ENCODE data around the gene SLC26A9.

SLC26A9 gene

GRCh38 chr1:205974712-205975111 lies 31.5 kb upstream of the SLC26A9 start:
- Histone ChIP-seq H3K36me3 (ENCODE audit: low read depth) (no peaks in the 10 kb centered on the region), H3K9me3 (ENCODE audit: severe bottlenecking) (no peaks in the 10 kb centered on the region), H3K27me3 (ENCODE audit: insufficient read depth, poor library complexity, severe bottlenecking) (no peaks in the 10 kb centered on the region), H3K4me3 (ENCODE audit: severe bottlenecking) (no peak overlapping the region), H3K4me1 (ENCODE audit: insufficient read depth, poor library complexity, severe bottlenecking) (peaks cover 9% of the 10 kb centered on the region), H3K27ac (ENCODE audit: poor library complexity, severe bottlenecking) (no peak overlapping the region)
- TF ChIP-seq CTCF (IDR thresholded peaks at IDR 0.05; ENCODE audit: poor library complexity, severe bottlenecking): no peak
- DNase-seq (ENCODE audit: low spot score) (no peak), ATAC-seq (ENCODE audit: low read depth) (no peak)

GRCh38 chr1:205973377-205974232 lies 30.3 kb upstream of the SLC26A9 start:
- peaks cover 9% of the 10 kb centered on the region for H3K4me1 ChIP-seq (ENCODE audit: insufficient read depth, poor library complexity, severe bottlenecking)

GRCh38 chr1:205972491-205973168 lies 29.4 kb upstream of the SLC26A9 start:
- no peak for TF ChIP-seq CTCF (IDR thresholded peaks at IDR 0.05; ENCODE audit: poor library complexity, severe bottlenecking)
- Histone ChIP-seq H3K9me3 (ENCODE audit: severe bottlenecking) (no peaks in the 10 kb centered on the region), H3K36me3 (ENCODE audit: low read depth) (no peaks in the 10 kb centered on the region), H3K4me1 (ENCODE audit: insufficient read depth, poor library complexity, severe bottlenecking) (peaks cover 15% of the 10 kb centered on the region), H3K4me3 (ENCODE audit: severe bottlenecking) (no peak overlapping the region), H3K27ac (ENCODE audit: poor library complexity, severe bottlenecking) (no peak overlapping the region), H3K27me3 (ENCODE audit: insufficient read depth, poor library complexity, severe bottlenecking) (no peaks in the 10 kb centered on the region)
- ATAC-seq (ENCODE audit: low read depth) (peak; percentile 53), DNase-seq (ENCODE audit: low spot score) (peak; percentile 34)

More at GRCh38 chr1:205973377-205974232, 30.3 kb upstream of the SLC26A9 start:
- DNase-seq (ENCODE audit: low spot score): no peak
- no peaks in the 10 kb centered on the region for H3K9me3 ChIP-seq (ENCODE audit: severe bottlenecking)
- H3K36me3 ChIP-seq (ENCODE audit: low read depth): no peaks in the 10 kb centered on the region
- H3K4me3 ChIP-seq (ENCODE audit: severe bottlenecking): no peak overlapping the region
- H3K27ac ChIP-seq (ENCODE audit: poor library complexity, severe bottlenecking): no peak overlapping the region
- no peak for TF ChIP-seq CTCF (IDR thresholded peaks at IDR 0.05; ENCODE audit: poor library complexity, severe bottlenecking)
- ATAC-seq (ENCODE audit: low read depth): no peak
- H3K27me3 ChIP-seq (ENCODE audit: insufficient read depth, poor library complexity, severe bottlenecking): no peaks in the 10 kb centered on the region

- Histone ChIP-seq H3K27ac (ENCODE audit: poor library complexity, severe bottlenecking) (no peak overlapping the region), H3K4me1 (ENCODE audit: insufficient read depth, poor library complexity, severe bottlenecking) (peaks cover 17% of the 10 kb centered on the region), H3K9me3 (ENCODE audit: severe bottlenecking) (no peaks in the 10 kb centered on the region), H3K4me3 (ENCODE audit: severe bottlenecking) (no peak overlapping the region), H3K36me3 (ENCODE audit: low read depth) (no peaks in the 10 kb centered on the region), H3K27me3 (ENCODE audit: insufficient read depth, poor library complexity, severe bottlenecking) (no peaks in the 10 kb centered on the region)
- peak; percentile 8 for ATAC-seq (ENCODE audit: low read depth)
- DNase-seq (ENCODE audit: low spot score): peak; percentile 27
- TF ChIP-seq CTCF (IDR thresholded peaks at IDR 0.05; ENCODE audit: poor library complexity, severe bottlenecking): no peak
Measured at GRCh38 chr1:205972081-205972480, 28.8 kb upstream of the SLC26A9 start.
